Naive thymus-derived CD8-positive, alpha-beta T cell (primary cell): ENCODE data around the gene FLT1. TPM values are rescaled to one million over a fixed set of nuclear protein-coding genes. Genes with fewer than 3 reads are reported as not detected.

Source experiments
- ATAC-seq, 2 donors: fragments of 150-1000 bp; cut with Tn5 transposase in 1 of 2; sonication (Bioruptor Pico), chemical (Tn5 transposase) in 1 of 2; 1 replicate in 1 of 2; 2 replicates in 1 of 2; pipeline ENCODE4 v1.10.0; 2021; ENCODE audit warnings: mild to moderate bottlenecking in 2 of 2, moderate library complexity in 2 of 2
- POLR2A ChIA-PET: fragments of 350-600 bp; sonication (Branson Sonifier 250); formaldehyde crosslinking; loops from one replicate; lab custom pipeline; 2021; ENCODE audit warnings: antibody characterized with exemption; lab: Charles Lee
- DNase-seq, 10 donors: peaks; one replicate each; pipeline versions ENCODE4 v3.0.0 to v3.0.0-alpha.2; 2020 to 2022
- H3K27ac Mint-ChIP-seq, 10 donors: one replicate each; pipeline ENCODE4 v1.8.0; 2020 to 2022; ENCODE audit warnings: mild to moderate bottlenecking in 10 of 10, mixed read lengths in 10 of 10, moderate library complexity in 4 of 10, inconsistent platforms in 1 of 10
- H3K27me3 Mint-ChIP-seq, 5 donors: one replicate each; pipeline ENCODE4 v1.8.0; 2021 to 2022; ENCODE audit warnings: mixed read lengths in 5 of 5
- H3K36me3 Mint-ChIP-seq, 3 donors: one replicate each; pipeline ENCODE4 v1.8.0; 2020 to 2022; ENCODE audit warnings: mixed read lengths in 3 of 3, mild to moderate bottlenecking in 2 of 3, inconsistent platforms in 1 of 3
- H3K4me1 Mint-ChIP-seq, 4 donors: one replicate each; pipeline ENCODE4 v1.8.0; 2021 to 2022; ENCODE audit warnings: mixed read lengths in 4 of 4
- H3K4me3 Mint-ChIP-seq, 10 donors: one replicate each; pipeline ENCODE4 v1.8.0; 2020 to 2022; ENCODE audit warnings: mild to moderate bottlenecking in 10 of 10, mixed read lengths in 10 of 10, moderate library complexity in 6 of 10, inconsistent platforms in 1 of 10
- H3K9me3 Mint-ChIP-seq, 9 donors: one replicate each; pipeline ENCODE4 v1.8.0; 2020 to 2022; ENCODE audit warnings: mixed read lengths in 9 of 9, mild to moderate bottlenecking in 3 of 9, inconsistent platforms in 1 of 9, moderate library complexity in 1 of 9
- polyA plus RNA-seq, 3 donors: library from polyadenylated mRNA; unstranded; fragments of 300-500 nt; fragmentation: Illumina TruSeq; gene quantifications; one replicate each; pipeline ENCODE4 v1.2.3, GENCODE V29; 2021
- total RNA-seq, 8 experiments: library from RNA in 2 of 8; stranded (reverse) in 2 of 8; gene quantifications; one replicate each; pipeline ENCODE4 v1.2.3 and lab custom pipeline; 2021 to 2026

FLT1 gene
- total and polyA plus RNA-seq, 5 experiments from 2014 or later, result 0.97 to 2.4 (median 1.3) TPM

GRCh38 chr13:28522871-28523270, 27.9 kb upstream of the FLT1 start:
- Mint-ChIP-seq H3K4me1 (peaks cover 0 to 11% (median 3%) of the 10 kb centered on the region in 4 donors), H3K36me3 (no peaks in the 10 kb centered on the region), H3K27ac (no peak overlapping the region), H3K27me3 (peaks cover 18 to 35% (median 22%) of the 10 kb centered on the region in 5 donors), H3K4me3 (no peak overlapping the region), H3K9me3 (peaks cover 0 to 2% (median 0%) of the 10 kb centered on the region in 9 donors)
- POLR2A ChIA-PET, result no interaction called here
- DNase-seq, result no peak
- ATAC-seq, result no peak

DNA sequence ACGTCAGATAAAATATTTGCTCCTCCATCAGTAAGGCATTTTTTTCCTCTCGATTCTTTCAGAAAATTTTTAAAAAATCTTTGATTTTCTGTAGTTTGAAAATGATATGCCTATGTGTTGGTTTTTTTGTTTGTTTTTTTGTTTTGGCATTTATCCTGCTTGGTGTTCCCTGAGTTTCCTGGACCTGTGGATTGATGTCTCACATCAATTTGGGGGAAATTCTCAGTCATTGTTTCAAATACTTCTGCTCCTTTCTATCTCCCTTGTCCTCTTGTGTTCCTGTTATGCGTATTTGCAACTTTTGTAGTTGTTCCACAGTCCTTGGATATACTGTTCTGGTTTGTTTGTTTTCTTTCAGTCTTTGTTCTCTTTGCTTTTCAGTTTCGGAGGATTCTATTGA, 18.8 kb upstream of the FLT1 start:
- H3K27ac Mint-ChIP-seq, result peak overlapping the region in 1 of 10 donors; percentile 26
- DNase-seq, result no peak
- peaks cover 4 to 22% (median 9%) of the 10 kb centered on the region in 5 donors for H3K27me3 Mint-ChIP-seq
- H3K4me3 Mint-ChIP-seq, result no peak overlapping the region
- no peak for ATAC-seq
- H3K36me3 Mint-ChIP-seq, result no peaks in the 10 kb centered on the region
- POLR2A ChIA-PET, result no interaction called here
- H3K4me1 Mint-ChIP-seq, result no peaks in the 10 kb centered on the region
- H3K9me3 Mint-ChIP-seq, result peaks cover 0 to 2% (median 0%) of the 10 kb centered on the region in 9 donors

DNA sequence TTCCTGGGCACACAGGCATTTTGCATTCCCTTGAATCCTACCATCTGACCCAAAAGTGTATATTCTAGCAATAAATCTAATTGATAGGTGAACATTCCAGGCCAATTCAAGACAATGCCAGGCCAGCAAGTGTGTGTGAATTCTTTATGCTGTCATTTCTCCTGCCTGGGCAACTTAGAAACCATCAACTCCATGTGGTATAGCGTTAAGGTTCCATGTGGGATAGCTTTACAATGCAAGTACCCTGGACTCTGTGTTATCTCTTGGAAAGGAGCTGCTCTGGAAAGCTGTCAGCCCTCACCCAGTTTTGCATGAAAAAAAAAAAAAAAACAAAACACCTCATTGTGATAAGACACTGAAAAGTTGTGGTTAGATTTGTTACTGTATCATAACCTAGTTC, 15.6 kb upstream of the FLT1 start:
- Mint-ChIP-seq H3K4me3 (no peak overlapping the region), H3K36me3 (no peaks in the 10 kb centered on the region), H3K27ac (no peak overlapping the region), H3K27me3 (peaks cover 0 to 7% (median 0%) of the 10 kb centered on the region in 5 donors), H3K9me3 (peaks cover 0 to 2% (median 0%) of the 10 kb centered on the region in 9 donors), H3K4me1 (peaks cover 1 to 5% (median 4%) of the 10 kb centered on the region in 4 donors)
- POLR2A ChIA-PET, result no interaction called here
- DNase-seq (no peak), ATAC-seq (no peak)

DNA sequence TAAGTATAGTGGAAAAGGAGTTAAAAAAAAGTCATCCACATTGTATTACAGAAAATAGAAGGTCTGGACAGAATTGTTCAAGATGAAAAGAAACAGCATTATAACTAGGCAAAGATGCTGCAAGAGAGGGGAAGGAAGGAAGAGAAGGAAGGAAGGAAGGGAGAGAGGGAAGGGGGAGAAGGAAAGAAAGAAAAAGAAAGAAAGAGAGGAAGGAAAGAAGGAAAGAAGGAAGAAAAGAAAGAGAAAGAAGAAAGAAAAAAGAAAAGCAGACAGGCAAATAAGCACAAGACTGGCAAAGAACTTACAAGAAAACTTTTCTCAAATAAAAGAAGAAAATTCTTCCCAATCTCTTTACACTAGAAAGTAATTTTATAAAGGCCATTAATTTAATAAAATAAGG, 15.1 kb upstream of the FLT1 start:
- H3K27me3 Mint-ChIP-seq, result peaks cover 0 to 7% (median 0%) of the 10 kb centered on the region in 5 donors
- POLR2A ChIA-PET, result no interaction called here

DNA sequence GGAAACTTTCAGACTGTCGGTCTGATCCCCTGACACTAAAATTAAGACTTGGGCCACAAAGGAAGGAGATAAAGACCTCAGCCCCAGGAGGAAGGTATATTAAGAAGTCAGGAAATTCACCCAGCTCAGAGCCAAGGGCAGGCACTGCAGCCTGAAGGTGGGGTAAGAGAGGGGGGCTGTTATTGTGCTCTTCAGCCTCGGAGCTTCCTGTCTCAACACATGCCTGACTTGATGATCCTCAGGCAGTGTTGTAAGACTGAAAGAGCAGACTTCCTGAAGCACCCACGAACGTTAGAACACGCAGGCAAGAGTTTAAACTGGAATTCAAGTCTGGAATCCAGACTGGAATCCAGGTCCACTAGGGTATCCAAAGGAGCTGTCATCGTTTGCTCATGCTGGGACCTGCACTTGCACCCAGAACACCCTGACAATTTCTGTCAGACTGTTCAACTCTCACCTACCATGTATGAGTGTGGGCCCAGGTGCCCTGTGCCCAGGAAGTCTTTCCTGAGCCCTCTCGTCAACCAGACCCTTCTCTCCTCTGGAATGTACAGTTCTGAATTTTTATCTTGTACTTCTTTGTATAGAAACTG, 10.7 kb upstream of the FLT1 start:
- H3K27me3 Mint-ChIP-seq, result peaks cover 0 to 2% (median 0%) of the 10 kb centered on the region in 5 donors
- DNase-seq (peak in 6 of 10 donors; percentile 17 to 65 (median 42)), ATAC-seq (peak; percentile 98 to 99)
- POLR2A ChIA-PET, result interaction anchor here (0.8 to 1.2 kb wide), 5 partner anchors 9 to 25 kb away, joined by 3 to 4 read pairs (median 3); no protein-coding TSS in a partner anchor
- H3K9me3 Mint-ChIP-seq, result peaks cover 0 to 1% (median 0%) of the 10 kb centered on the region in 9 donors
- H3K4me3 Mint-ChIP-seq, result peak overlapping the region in 9 of 10 donors; percentile 6 to 46 (median 24)
- H3K27ac Mint-ChIP-seq, result peak overlapping the region; percentile 65 to 90 (median 86)
- H3K36me3 Mint-ChIP-seq, result no peaks in the 10 kb centered on the region
- peaks cover 4 to 15% (median 12%) of the 10 kb centered on the region in 4 donors for H3K4me1 Mint-ChIP-seq

More for the DNA sequence above, 15.1 kb upstream of the FLT1 start:
- ATAC-seq (no peak), DNase-seq (no peak)
- Mint-ChIP-seq H3K27ac (no peak overlapping the region), H3K4me1 (peaks cover 4 to 9% (median 9%) of the 10 kb centered on the region in 4 donors), H3K9me3 (peaks cover 0 to 2% (median 0%) of the 10 kb centered on the region in 9 donors), H3K36me3 (no peaks in the 10 kb centered on the region), H3K4me3 (no peak overlapping the region)

DNA sequence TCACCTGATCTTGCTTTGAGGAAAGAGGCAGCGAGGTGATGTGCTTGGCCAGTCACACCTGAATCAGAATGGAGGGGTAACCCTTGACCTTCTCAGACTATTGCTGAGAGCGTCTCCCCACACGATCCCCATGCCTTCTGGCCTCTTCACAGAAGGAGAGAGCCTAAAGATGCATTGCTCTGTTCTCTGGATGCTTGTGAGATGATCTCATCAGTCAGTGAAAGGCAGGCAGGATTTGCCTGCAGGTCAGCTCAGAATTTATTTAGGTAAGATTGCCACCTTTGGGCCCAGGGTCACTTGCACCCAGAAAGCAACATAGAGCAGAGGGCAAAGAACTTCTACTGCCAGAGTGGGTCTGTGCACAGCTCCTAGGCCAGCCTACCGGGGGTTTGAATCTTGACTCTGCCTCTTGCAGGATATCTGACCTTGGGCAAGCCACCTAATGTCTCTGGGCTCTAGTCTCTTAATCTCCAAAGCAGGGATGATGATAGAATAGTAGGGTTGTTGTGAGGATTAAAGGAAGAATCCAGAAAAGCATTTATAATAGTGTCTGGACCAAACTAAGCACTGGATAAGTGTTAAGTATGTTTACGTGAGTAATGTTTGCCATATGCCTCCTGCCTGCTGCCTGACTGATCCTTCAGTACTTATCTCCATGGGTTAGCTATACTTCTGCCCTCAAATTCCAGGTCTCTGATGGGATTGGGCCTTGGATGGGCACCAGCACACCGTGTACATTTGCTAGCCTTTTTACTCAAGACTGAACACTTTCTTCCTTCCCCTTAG, 8.4 kb upstream of the FLT1 start:
- POLR2A ChIA-PET, result no interaction called here
- no peak overlapping the region for H3K4me3 Mint-ChIP-seq
- ATAC-seq (no peak), DNase-seq (no peak)
- peaks cover 0 to 1% (median 0%) of the 10 kb centered on the region in 9 donors for H3K9me3 Mint-ChIP-seq
- H3K27me3 Mint-ChIP-seq, result peaks cover 0 to 8% (median 0%) of the 10 kb centered on the region in 5 donors
- H3K27ac Mint-ChIP-seq, result peak overlapping the region in 3 of 10 donors; percentile 10 to 69 (median 47)
- H3K36me3 Mint-ChIP-seq, result no peaks in the 10 kb centered on the region
- peaks cover 4 to 15% (median 12%) of the 10 kb centered on the region in 4 donors for H3K4me1 Mint-ChIP-seq

- DNase-seq (no peak), ATAC-seq (no peak)
- Mint-ChIP-seq H3K4me3 (no peak overlapping the region), H3K27me3 (peaks cover 0 to 10% (median 4%) of the 10 kb centered on the region in 5 donors), H3K9me3 (peaks cover 0 to 1% (median 0%) of the 10 kb centered on the region in 9 donors), H3K27ac (no peak overlapping the region), H3K4me1 (peaks cover 7 to 28% (median 22%) of the 10 kb centered on the region in 4 donors), H3K36me3 (no peaks in the 10 kb centered on the region)
- POLR2A ChIA-PET, result no interaction called here
Observed at GRCh38 chr13:28501547-28501946, 6.6 kb upstream of the FLT1 start.

- peaks cover 0 to 21% (median 12%) of the 10 kb centered on the region in 5 donors for H3K27me3 Mint-ChIP-seq
Observed at GRCh38 chr13:28499609-28500008, 4.7 kb upstream of the FLT1 start.

GRCh38 chr13:28498481-28499115, 3.7 kb upstream of the FLT1 start:
- DNase-seq, result no peak
- no peak for ATAC-seq
- H3K4me3 Mint-ChIP-seq, result no peak overlapping the region
- H3K9me3 Mint-ChIP-seq, result no peaks in the 10 kb centered on the region
- POLR2A ChIA-PET, result no interaction called here
- peaks cover 6 to 28% (median 20%) of the 10 kb centered on the region in 4 donors for H3K4me1 Mint-ChIP-seq
- no peaks in the 10 kb centered on the region for H3K36me3 Mint-ChIP-seq
- peaks cover 0 to 23% (median 12%) of the 10 kb centered on the region in 5 donors for H3K27me3 Mint-ChIP-seq
- H3K27ac Mint-ChIP-seq, result no peak overlapping the region

More at GRCh38 chr13:28499609-28500008, 4.7 kb upstream of the FLT1 start:
- Mint-ChIP-seq H3K9me3 (no peaks in the 10 kb centered on the region), H3K27ac (no peak overlapping the region), H3K4me3 (no peak overlapping the region), H3K4me1 (peaks cover 6 to 29% (median 22%) of the 10 kb centered on the region in 4 donors), H3K36me3 (no peaks in the 10 kb centered on the region)
- ATAC-seq (no peak), DNase-seq (no peak)
- POLR2A ChIA-PET, result no interaction called here

- Mint-ChIP-seq H3K27ac (peak overlapping the region in 4 of 10 donors; percentile 25 to 64 (median 62)), H3K27me3 (peaks cover 0 to 26% (median 12%) of the 10 kb centered on the region in 5 donors), H3K4me1 (peaks cover 6 to 37% (median 29%) of the 10 kb centered on the region in 4 donors), H3K36me3 (no peaks in the 10 kb centered on the region), H3K4me3 (peak overlapping the region in 5 of 10 donors; percentile 4 to 45 (median 22)), H3K9me3 (no peaks in the 10 kb centered on the region)
- ATAC-seq (no peak), DNase-seq (peak in 2 of 10 donors; percentile 33 to 46)
- POLR2A ChIA-PET, result interaction anchor here (1.1 kb wide), 1 partner anchor 8 kb away, joined by 4 read pairs; no protein-coding TSS in a partner anchor
Observed at GRCh38 chr13:28497143-28497876, 2.4 kb upstream of the FLT1 start.

DNA sequence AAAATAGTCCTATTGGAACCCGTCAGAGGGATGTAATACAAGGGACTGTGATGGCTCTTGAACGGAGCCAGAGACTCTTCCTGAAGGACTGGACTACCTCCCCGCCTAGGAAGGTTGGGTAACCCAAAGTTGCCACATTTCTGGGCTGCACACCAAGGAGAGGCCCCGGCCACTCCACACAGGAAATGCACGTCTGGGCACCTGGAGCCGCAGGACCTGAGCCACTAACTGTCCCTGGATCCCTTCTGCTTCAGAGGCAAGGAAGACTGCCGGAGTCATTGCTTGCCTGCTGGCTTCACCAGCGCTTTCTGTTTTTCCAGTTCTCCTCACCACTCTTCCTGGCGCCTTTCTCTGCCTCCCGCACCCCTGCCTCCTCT, 1.2 kb upstream of the FLT1 start:
- no peaks in the 10 kb centered on the region for H3K36me3 Mint-ChIP-seq
- peak overlapping the region in 6 of 10 donors; percentile 58 to 92 (median 87) for H3K27ac Mint-ChIP-seq
- ATAC-seq (no peak), DNase-seq (no peak)
- peak overlapping the region; percentile 31 to 85 (median 68) for H3K4me3 Mint-ChIP-seq
- H3K27me3 Mint-ChIP-seq, result peaks cover 0 to 30% (median 13%) of the 10 kb centered on the region in 5 donors
- POLR2A ChIA-PET, result interaction anchor here (1.2 kb wide), 1 partner anchor 9 kb away, joined by 3 read pairs; no protein-coding TSS in a partner anchor
- H3K9me3 Mint-ChIP-seq, result no peaks in the 10 kb centered on the region
- H3K4me1 Mint-ChIP-seq, result peaks cover 6 to 38% (median 31%) of the 10 kb centered on the region in 4 donors
